Neutrophil (primary cell): ENCODE results near the gene CLCA2.

Source experiments
- H3K27ac ChIP-seq: fragments of 200-600 bp; sonication (generic); 2 replicates; pipeline ENCODE4 v1.5.1; 2016; ENCODE audit warnings: mild to moderate bottlenecking, moderate library complexity
- H3K27me3 ChIP-seq: fragments of 200-600 bp; sonication (generic); 2 replicates; pipeline ENCODE4 v1.6.0; 2016; ENCODE audit warnings: mild to moderate bottlenecking
- H3K36me3 ChIP-seq: fragments of 200-600 bp; sonication (generic); 2 replicates; pipeline ENCODE4 v1.5.1; 2017
- H3K4me1 ChIP-seq, 2 experiments: fragments of 200-600 bp in 1 of 2; sonication (generic) in 1 of 2; 1 replicate in 1 of 2; 2 replicates in 1 of 2; pipeline versions ENCODE4 v1.5.1 to v1.6.1; 2013 to 2016; ENCODE audit warnings: low read depth in 1 of 2, low read length in 1 of 2, mild to moderate bottlenecking in 1 of 2, moderate library complexity in 1 of 2; ENCODE audit not compliant: control insufficient read depth in 1 of 2, insufficient read depth in 1 of 2
- H3K4me3 ChIP-seq, 2 experiments: fragments of 200-600 bp in 1 of 2; sonication (generic) in 1 of 2; 1 replicate in 1 of 2; 2 replicates in 1 of 2; pipeline ENCODE4 v1.5.1; 2013 to 2016; ENCODE audit warnings: low read depth in 1 of 2, low read length in 1 of 2, mild to moderate bottlenecking in 1 of 2, moderate library complexity in 1 of 2
- H3K9me3 ChIP-seq: fragments of 200-600 bp; sonication (generic); 2 replicates; pipeline ENCODE4 v1.5.1; 2016
- CTCF ChIP-seq: fragments of 200-600 bp; sonication (generic); IDR thresholded peaks from 2 replicates; pipeline ENCODE4 v1.5.1; 2016; ENCODE audit warnings: antibody characterized with exemption

Gene CLCA2

GRCh38 chr1:86381223-86381622 is 42.7 kb upstream of the CLCA2 start:
- Histone ChIP-seq H3K27ac (no peak overlapping the region), H3K4me1 (no peaks in the 10 kb centered on the region), H3K27me3 (no peaks in the 10 kb centered on the region), H3K36me3 (no peaks in the 10 kb centered on the region), H3K9me3 (no peaks in the 10 kb centered on the region), H3K4me3 (no peak overlapping the region)
- no peak for TF ChIP-seq CTCF

GRCh38 chr1:86382878-86383277 is 41.1 kb upstream of the CLCA2 start:
- H3K36me3 ChIP-seq, result no peaks in the 10 kb centered on the region
- no peaks in the 10 kb centered on the region for H3K4me1 ChIP-seq
- no peaks in the 10 kb centered on the region for H3K9me3 ChIP-seq
- TF ChIP-seq CTCF, result no peak
- no peak overlapping the region for H3K4me3 ChIP-seq
- H3K27me3 ChIP-seq, result no peaks in the 10 kb centered on the region
- H3K27ac ChIP-seq, result no peak overlapping the region

- Histone ChIP-seq H3K9me3 (no peaks in the 10 kb centered on the region), H3K27ac (no peak overlapping the region), H3K27me3 (no peaks in the 10 kb centered on the region), H3K36me3 (no peaks in the 10 kb centered on the region), H3K4me1 (no peaks in the 10 kb centered on the region), H3K4me3 (no peak overlapping the region)
- TF ChIP-seq CTCF, result no peak
Measured at GRCh38 chr1:86387916-86388627, 35.9 kb upstream of the CLCA2 start.

- Histone ChIP-seq H3K27ac (no peak overlapping the region), H3K4me3 (no peak overlapping the region), H3K4me1 (no peaks in the 10 kb centered on the region), H3K9me3 (no peaks in the 10 kb centered on the region), H3K36me3 (no peaks in the 10 kb centered on the region), H3K27me3 (no peaks in the 10 kb centered on the region)
- no peak for TF ChIP-seq CTCF
Measured at GRCh38 chr1:86388777-86389176, 35.2 kb upstream of the CLCA2 start.

- no peak for TF ChIP-seq CTCF
- H3K4me3 ChIP-seq, result no peak overlapping the region
- H3K4me1 ChIP-seq, result no peaks in the 10 kb centered on the region
- no peaks in the 10 kb centered on the region for H3K27me3 ChIP-seq
- no peaks in the 10 kb centered on the region for H3K9me3 ChIP-seq
- no peaks in the 10 kb centered on the region for H3K36me3 ChIP-seq
- no peak overlapping the region for H3K27ac ChIP-seq
Measured at GRCh38 chr1:86389307-86389706, 34.7 kb upstream of the CLCA2 start.
